HEK293T (cell line): ENCODE results near the gene NOS1.

ENCODE experiments used
- CTCF ChIA-PET: fragments of 350-600 bp; formaldehyde crosslinking; extraction: SDS; loops from one replicate; lab custom pipeline; 2021; ENCODE audit warnings: antibody characterized with exemption, inconsistent platforms; lab: Yijun Ruan, JAX
- POLR2A ChIA-PET: fragments of 350-600 bp; formaldehyde crosslinking; extraction: SDS; loops from one replicate; lab custom pipeline; 2020; ENCODE audit warnings: antibody characterized with exemption, inconsistent platforms; lab: Yijun Ruan, JAX
- DNase-seq: peaks from one replicate; pipeline ENCODE4 v3.0.0; 2012; ENCODE audit warnings: mixed read lengths; ENCODE audit errors: extremely low spot score
- ARNT ChIP-seq: fragments of 450-650 bp; IDR thresholded peaks from 2 replicates; pipeline ENCODE4 v1.6.1; 2017; ENCODE audit warnings: mild to moderate bottlenecking
- BHLHE40 ChIP-seq: fragments of 450-650 bp; IDR thresholded peaks from 2 replicates; pipeline ENCODE4 v1.6.1; 2016; ENCODE audit warnings: mild to moderate bottlenecking, moderate library complexity, borderline replicate concordance
- CTBP1 ChIP-seq: fragments of 450-650 bp; IDR thresholded peaks from 2 replicates; pipeline ENCODE4 v1.6.1; 2016; ENCODE audit warnings: borderline replicate concordance
- ELF4 ChIP-seq: fragments of 450-650 bp; IDR thresholded peaks from 2 replicates; pipeline ENCODE4 v1.6.1; 2017; ENCODE audit warnings: antibody characterized with exemption
- FOXA1 ChIP-seq: fragments of 450-650 bp; IDR thresholded peaks from 2 replicates; pipeline ENCODE4 v1.6.1; 2016; ENCODE audit warnings: mild to moderate bottlenecking
- FOXK2 ChIP-seq: fragments of 450-650 bp; IDR thresholded peaks from 2 replicates; pipeline ENCODE4 v1.6.1; 2016; ENCODE audit warnings: mild to moderate bottlenecking
- FOXM1 ChIP-seq: fragments of 450-650 bp; IDR thresholded peaks from 2 replicates; pipeline ENCODE4 v1.6.1; 2017; ENCODE audit warnings: mild to moderate bottlenecking, borderline replicate concordance
- HDGF ChIP-seq: fragments of 450-650 bp; IDR thresholded peaks from 2 replicates; pipeline ENCODE4 v1.6.1; 2017; ENCODE audit warnings: antibody characterized with exemption, borderline replicate concordance
- L3MBTL2 ChIP-seq: fragments of 450-650 bp; conservative IDR thresholded peaks from 2 replicates; pipeline ENCODE4 v1.6.1; 2016; ENCODE audit warnings: mild to moderate bottlenecking
- LEF1 ChIP-seq: fragments of 450-650 bp; IDR thresholded peaks from 2 replicates; pipeline ENCODE4 v1.6.1; 2017; ENCODE audit warnings: mild to moderate bottlenecking, borderline replicate concordance
- NFRKB ChIP-seq: fragments of 450-650 bp; IDR thresholded peaks from 2 replicates; pipeline ENCODE4 v1.6.1; 2016; ENCODE audit warnings: mild to moderate bottlenecking, moderate library complexity
- PKNOX1 ChIP-seq: fragments of 450-650 bp; IDR thresholded peaks from 2 replicates; pipeline ENCODE4 v1.6.1; 2016
- SP1 ChIP-seq: fragments of 450-650 bp; IDR thresholded peaks from 2 replicates; pipeline ENCODE4 v1.6.1; 2017
- SUZ12 ChIP-seq: fragments of 450-650 bp; IDR thresholded peaks from 2 replicates; pipeline ENCODE4 v1.6.1; 2016; ENCODE audit warnings: mild to moderate bottlenecking
- TARDBP ChIP-seq: fragments of 450-650 bp; IDR thresholded peaks from 2 replicates; pipeline ENCODE4 v1.6.1; 2016
- ZNF384 ChIP-seq: fragments of 450-650 bp; IDR thresholded peaks from 2 replicates; pipeline ENCODE4 v1.6.1; 2016

The NOS1 gene

GRCh38 chr12:117180758-117181467 lies 180.5 kb downstream of the NOS1 start:
- POLR2A ChIA-PET, result no interaction called here
- no peak for DNase-seq

DNA sequence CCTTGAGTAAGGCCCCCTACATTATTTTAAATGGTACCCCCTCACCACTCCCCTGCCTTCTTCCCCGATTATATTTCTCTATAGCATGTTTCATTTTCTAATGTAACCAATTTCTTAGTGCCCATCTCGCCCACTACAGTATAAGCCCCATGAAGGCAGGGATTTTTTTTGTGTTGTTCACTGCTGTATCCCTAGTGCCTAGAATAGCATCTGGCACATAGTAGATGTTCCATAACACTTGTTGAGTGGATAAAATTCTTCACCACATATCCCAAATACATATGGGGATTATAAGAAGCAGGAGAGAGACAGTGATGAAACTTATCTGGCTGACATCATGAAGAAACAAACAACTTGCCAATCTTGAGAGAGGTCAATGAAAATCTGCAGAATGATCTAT lies 182.7 kb downstream of the NOS1 start:
- TF ChIP-seq SUZ12 (no peak), LEF1 (no peak), BHLHE40 (no peak), SP1 (no peak), FOXA1 (no peak), PKNOX1 (no peak), CTBP1 (no peak), NFRKB (no peak), TARDBP (no peak), L3MBTL2 (no peak), ZNF384 (no peak), ELF4 (no peak), ARNT (no peak), FOXK2 (no peak), HDGF (no peak)
- no peak for DNase-seq
- CTCF ChIA-PET, result no interaction called here
- POLR2A ChIA-PET, result no interaction called here

More at GRCh38 chr12:117180758-117181467, 180.5 kb downstream of the NOS1 start:
- no peak for TF ChIP-seq TARDBP
- TF ChIP-seq NFRKB, result no peak
- no peak for TF ChIP-seq ARNT
- TF ChIP-seq CTBP1, result no peak
- no peak for TF ChIP-seq L3MBTL2
- TF ChIP-seq LEF1, result no peak
- TF ChIP-seq PKNOX1, result no peak
- no peak for TF ChIP-seq BHLHE40
- TF ChIP-seq FOXK2, result no peak
- TF ChIP-seq ZNF384, result no peak
- no peak for TF ChIP-seq HDGF
- TF ChIP-seq SP1, result no peak
- no peak for TF ChIP-seq FOXA1
- no peak for TF ChIP-seq SUZ12
- no peak for TF ChIP-seq ELF4
- no peak for TF ChIP-seq FOXM1
- CTCF ChIA-PET, result no interaction called here

DNA sequence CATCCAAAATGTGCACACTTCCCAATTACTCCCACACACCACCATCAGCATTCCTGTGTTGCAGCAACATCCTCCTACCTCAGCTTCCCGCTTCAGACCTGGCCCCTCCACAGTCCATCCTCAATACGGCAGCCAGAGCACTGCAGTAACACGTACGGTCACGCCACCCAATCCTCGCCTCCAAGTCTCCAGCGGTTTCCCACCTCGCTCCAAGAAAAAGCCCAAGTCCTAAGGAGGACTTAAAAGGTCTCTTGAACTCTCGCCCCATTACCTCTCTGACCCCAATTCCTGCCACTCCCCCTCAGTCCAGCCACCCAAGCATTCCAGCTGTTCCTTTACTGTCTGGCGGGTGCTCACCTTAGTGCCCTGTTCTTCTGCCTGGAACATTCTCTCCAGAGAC lies 183.1 kb downstream of the NOS1 start:
- ChIA-PET CTCF (no interaction called here), POLR2A (no interaction called here)
- TF ChIP-seq TARDBP (no peak), HDGF (no peak), ZNF384 (no peak), FOXK2 (no peak), ARNT (no peak), ELF4 (no peak)
- no peak for DNase-seq

- CTCF ChIA-PET, result no interaction called here
Measured at GRCh38 chr12:117172168-117172567, 189.3 kb downstream of the NOS1 start.

GRCh38 chr12:117171499-117172162 lies 189.8 kb downstream of the NOS1 start:
- TF ChIP-seq SP1, result no peak
- TF ChIP-seq HDGF, result no peak
- TF ChIP-seq BHLHE40, result no peak
- TF ChIP-seq ARNT, result no peak
- no peak for TF ChIP-seq CTBP1
- TF ChIP-seq SUZ12, result no peak
- TF ChIP-seq NFRKB, result no peak
- TF ChIP-seq ELF4, result no peak
- TF ChIP-seq FOXA1, result no peak
- ChIA-PET POLR2A (no interaction called here), CTCF (no interaction called here)
- no peak for DNase-seq

More at GRCh38 chr12:117172168-117172567, 189.3 kb downstream of the NOS1 start:
- DNase-seq, result no peak
- TF ChIP-seq SUZ12 (no peak), FOXA1 (no peak), SP1 (no peak), LEF1 (no peak), TARDBP (no peak), ELF4 (no peak), HDGF (no peak), BHLHE40 (no peak), FOXM1 (no peak), L3MBTL2 (no peak), FOXK2 (no peak), PKNOX1 (no peak), ZNF384 (no peak)
- POLR2A ChIA-PET, result no interaction called here

DNA sequence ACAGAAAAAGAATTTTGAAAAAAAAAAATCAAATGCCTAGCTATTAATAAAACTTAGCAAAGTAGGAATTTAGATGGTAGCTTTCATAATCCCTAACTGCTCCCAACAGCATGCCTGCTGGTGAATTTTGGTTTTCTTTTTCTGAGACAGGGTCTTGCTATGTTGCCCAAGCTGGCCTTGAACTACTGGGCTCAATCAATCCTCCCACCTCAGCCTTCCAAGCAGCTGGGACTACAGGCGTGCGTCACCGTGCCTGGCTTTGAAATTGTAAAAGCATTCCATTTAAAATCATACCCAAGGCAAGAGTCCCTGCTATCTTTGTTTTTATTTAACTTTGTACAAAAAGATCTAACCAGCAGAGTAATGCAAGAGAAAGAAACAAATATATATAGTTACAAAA lies 191.9 kb downstream of the NOS1 start:
- ChIA-PET POLR2A (no interaction called here), CTCF (interaction anchor here (0.6 kb wide), 1 partner anchor 1045 kb away, joined by 3 read pairs; no protein-coding TSS in a partner anchor)
- no peak for DNase-seq
- TF ChIP-seq FOXM1, result no peak
- no peak for TF ChIP-seq ARNT
- TF ChIP-seq L3MBTL2, result no peak
- TF ChIP-seq LEF1, result no peak
- TF ChIP-seq ELF4, result no peak
- no peak for TF ChIP-seq BHLHE40
- TF ChIP-seq ZNF384, result no peak
- TF ChIP-seq CTBP1, result no peak
- no peak for TF ChIP-seq FOXK2
- TF ChIP-seq FOXA1, result no peak
